Osteocyte (in vitro differentiated cells): ENCODE measurements around the gene ZNF765. TPM values are rescaled to one million over a fixed set of nuclear protein-coding genes. Genes with fewer than 3 reads are reported as not detected.
"Not testable (repeated sequence)": the region's sequence is repeated elsewhere in the genome, so short reads cannot be mapped to it uniquely, and the experiment has no call there.

Experiments
- DNase-seq: peaks from one replicate; pipeline ENCODE4 v3.0.0; 2021; ENCODE audit warnings: mixed read lengths; ENCODE audit not compliant: unreplicated experiment; ENCODE audit errors: extremely low spot score
- H3K27ac Mint-ChIP-seq: one replicate; pipeline ENCODE4 v1.8.0; 2021; ENCODE audit warnings: mild to moderate bottlenecking, mixed read lengths; ENCODE audit not compliant: unreplicated experiment
- H3K27me3 Mint-ChIP-seq: one replicate; pipeline ENCODE4 v1.8.0; 2021; ENCODE audit warnings: mixed read lengths; ENCODE audit not compliant: unreplicated experiment
- H3K36me3 Mint-ChIP-seq: one replicate; pipeline ENCODE4 v1.8.0; 2021; ENCODE audit warnings: mixed read lengths; ENCODE audit not compliant: unreplicated experiment
- H3K4me1 Mint-ChIP-seq: one replicate; pipeline ENCODE4 v1.8.0; 2021; ENCODE audit warnings: mixed read lengths; ENCODE audit not compliant: unreplicated experiment
- H3K4me3 Mint-ChIP-seq: one replicate; pipeline ENCODE4 v1.8.0; 2021; ENCODE audit warnings: mild to moderate bottlenecking, moderate library complexity, mixed read lengths; ENCODE audit not compliant: unreplicated experiment
- H3K9me3 Mint-ChIP-seq: one replicate; pipeline ENCODE4 v1.8.0; 2021; ENCODE audit warnings: mixed read lengths; ENCODE audit not compliant: unreplicated experiment
- total RNA-seq: library from RNA; stranded (reverse); gene quantifications from 2 replicates; pipeline ENCODE4 v1.2.1, GENCODE V29; 2021
- TF ChIP-seq, protein P1 (sequence below): fragments of 200-600 bp; sonication (generic); IDR thresholded peaks from 2 replicates; pipeline ENCODE4 v1.5.0; 2021; ENCODE audit warnings: antibody characterized with exemption, mild to moderate bottlenecking, moderate library complexity

The ZNF765 gene
- total RNA-seq, 1 donor from 2014 or later: 9.0 TPM

DNA sequence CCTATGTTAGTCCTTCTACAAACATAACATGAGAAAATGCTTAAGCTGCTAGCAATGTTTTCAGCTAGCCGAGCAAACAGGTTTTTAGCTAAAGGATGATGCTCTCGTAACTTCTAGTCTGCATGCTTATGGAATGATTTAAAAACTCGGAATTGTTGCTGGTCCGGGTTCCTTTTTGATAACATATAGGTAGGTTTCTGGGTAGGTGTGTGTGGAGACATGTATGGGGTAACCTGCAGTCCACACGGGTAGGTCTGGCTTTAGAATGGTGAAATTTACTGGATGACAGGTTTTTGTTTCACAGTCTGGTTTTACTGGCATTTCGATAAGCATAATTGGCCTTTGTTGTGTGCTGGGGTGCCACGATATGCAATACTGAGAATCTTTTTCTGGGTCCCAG lies 77.0 kb downstream of the ZNF765 start:
- H3K4me3 Mint-ChIP-seq: no peak overlapping the region
- no peaks in the 10 kb centered on the region for H3K27me3 Mint-ChIP-seq
- peaks cover 46% of the 10 kb centered on the region for H3K36me3 Mint-ChIP-seq
- TF ChIP-seq, protein P1, sequence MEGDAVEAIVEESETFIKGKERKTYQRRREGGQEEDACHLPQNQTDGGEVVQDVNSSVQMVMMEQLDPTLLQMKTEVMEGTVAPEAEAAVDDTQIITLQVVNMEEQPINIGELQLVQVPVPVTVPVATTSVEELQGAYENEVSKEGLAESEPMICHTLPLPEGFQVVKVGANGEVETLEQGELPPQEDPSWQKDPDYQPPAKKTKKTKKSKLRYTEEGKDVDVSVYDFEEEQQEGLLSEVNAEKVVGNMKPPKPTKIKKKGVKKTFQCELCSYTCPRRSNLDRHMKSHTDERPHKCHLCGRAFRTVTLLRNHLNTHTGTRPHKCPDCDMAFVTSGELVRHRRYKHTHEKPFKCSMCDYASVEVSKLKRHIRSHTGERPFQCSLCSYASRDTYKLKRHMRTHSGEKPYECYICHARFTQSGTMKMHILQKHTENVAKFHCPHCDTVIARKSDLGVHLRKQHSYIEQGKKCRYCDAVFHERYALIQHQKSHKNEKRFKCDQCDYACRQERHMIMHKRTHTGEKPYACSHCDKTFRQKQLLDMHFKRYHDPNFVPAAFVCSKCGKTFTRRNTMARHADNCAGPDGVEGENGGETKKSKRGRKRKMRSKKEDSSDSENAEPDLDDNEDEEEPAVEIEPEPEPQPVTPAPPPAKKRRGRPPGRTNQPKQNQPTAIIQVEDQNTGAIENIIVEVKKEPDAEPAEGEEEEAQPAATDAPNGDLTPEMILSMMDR: no peak
- no peak overlapping the region for H3K27ac Mint-ChIP-seq
- DNase-seq: no peak
- H3K9me3 Mint-ChIP-seq: peaks cover 22% of the 10 kb centered on the region
- H3K4me1 Mint-ChIP-seq: peaks cover 16% of the 10 kb centered on the region

DNA sequence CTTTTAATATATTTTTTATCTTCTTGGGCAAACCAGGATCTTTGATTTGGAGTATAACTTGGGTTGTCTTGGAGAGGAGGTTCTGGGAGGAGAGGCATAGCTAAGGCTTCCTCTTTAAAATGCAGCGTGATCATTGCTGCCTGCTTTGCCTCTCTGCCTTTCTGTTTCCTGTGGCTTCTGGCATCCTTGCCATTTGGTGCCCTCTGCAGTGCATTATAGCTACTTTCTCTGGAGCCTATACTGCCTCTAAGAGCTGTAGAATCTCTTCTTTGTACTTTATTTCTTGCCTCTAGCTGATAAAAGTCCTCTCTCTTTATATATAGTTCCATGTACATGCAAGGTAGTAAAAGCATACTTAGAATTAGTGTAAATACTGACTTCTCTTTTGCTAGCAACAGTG lies 79.9 kb downstream of the ZNF765 start:
- Mint-ChIP-seq H3K36me3 (peaks cover 65% of the 10 kb centered on the region), H3K9me3 (peaks cover 30% of the 10 kb centered on the region)
- H3K4me1 Mint-ChIP-seq, DNase-seq, H3K27me3 Mint-ChIP-seq, H3K27ac Mint-ChIP-seq, H3K4me3 Mint-ChIP-seq: not testable (repeated sequence)

DNA sequence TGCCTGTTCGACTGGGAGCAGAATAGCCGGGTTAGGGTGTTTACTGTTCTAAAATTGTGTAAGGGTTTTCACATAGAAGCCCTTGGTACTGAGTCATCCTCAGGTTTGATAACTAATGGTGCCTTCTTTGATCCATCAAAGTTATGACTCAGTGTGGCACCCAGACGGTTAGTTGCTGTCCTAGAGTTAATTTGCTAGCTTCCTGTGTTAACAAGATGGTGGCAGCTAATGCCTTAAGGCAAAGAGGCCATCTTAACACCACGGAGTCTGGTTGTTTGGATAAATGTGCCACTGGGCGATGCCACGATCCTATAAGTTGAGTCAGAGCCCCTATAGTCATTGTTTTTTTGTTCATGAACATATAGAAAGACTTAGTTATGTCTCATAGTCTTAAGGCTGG lies 80.5 kb downstream of the ZNF765 start:
- H3K9me3 Mint-ChIP-seq: peaks cover 35% of the 10 kb centered on the region
- not testable (repeated sequence) for H3K4me3 Mint-ChIP-seq, H3K27me3 Mint-ChIP-seq, H3K4me1 Mint-ChIP-seq, DNase-seq, H3K27ac Mint-ChIP-seq
- peaks cover 70% of the 10 kb centered on the region for H3K36me3 Mint-ChIP-seq

Other genes starting within 250 kb of the ZNF765 start
- gene ZNF347, start 236.1 kb upstream of the ZNF765 start, total RNA-seq: 15.3 and 15.9 TPM in 2 replicates
- 5.1 TPM in 2 replicates for gene ZNF665, start 201.8 kb upstream of the ZNF765 start, total RNA-seq
- gene ZNF677, start 140.3 kb upstream of the ZNF765 start, total RNA-seq: 24.8 and 28.4 TPM in 2 replicates
- not detected in 2 replicates for gene VN1R2, start 136.9 kb upstream of the ZNF765 start, total RNA-seq
- not detected in 2 replicates for gene VN1R4, start 127.4 kb upstream of the ZNF765 start, total RNA-seq
- 5.7 and 6.6 TPM in 2 replicates for gene ZNF845, start 61.4 kb upstream of the ZNF765 start, total RNA-seq
- 7.6 and 8.5 TPM in 2 replicates for gene ZNF525, start 29.4 kb upstream of the ZNF765 start, total RNA-seq
- gene ZNF761, start 36.8 kb downstream of the ZNF765 start, total RNA-seq: 8.3 and 9.2 TPM in 2 replicates
- gene ZNF813, start 72.6 kb downstream of the ZNF765 start, total RNA-seq: 4.4 and 4.5 TPM in 2 replicates
- gene ZNF331, start 143.0 kb downstream of the ZNF765 start, total RNA-seq: 7.4 and 8.0 TPM in 2 replicates
- gene DPRX, start 236.8 kb downstream of the ZNF765 start, total RNA-seq: not detected in 2 replicates